Esophagus squamous epithelium (tissue), 5 donors: ENCODE data around the gene FREM1. TPM values are rescaled to one million over a fixed set of nuclear protein-coding genes. Genes with fewer than 3 reads are reported as not detected.

Experiments
- DNase-seq: peaks from one replicate; lab custom pipeline; 2025; lab: John Stamatoyannopoulos, UW
- H3K27ac ChIP-seq, 4 donors: fragments of 200-600 bp; sonication (generic); one replicate each; pipeline ENCODE4 v1.5.1; 2016 to 2019; ENCODE audit warnings: mild to moderate bottlenecking in 1 of 4
- H3K27me3 ChIP-seq, 4 donors: fragments of 200-600 bp; sonication (generic); 1 replicate in 3 of 4; 2 replicates in 1 of 4; pipeline versions ENCODE4 v1.5.1 to v1.6.0; 2017 to 2021; ENCODE audit warnings: antibody characterized with exemption in 1 of 4
- H3K36me3 ChIP-seq, 3 donors: fragments of 200-600 bp; sonication (generic); one replicate each; pipeline ENCODE4 v1.5.1; 2016 to 2019
- H3K4me1 ChIP-seq, 3 donors: fragments of 200-600 bp; sonication (generic); one replicate each; pipeline ENCODE4 v1.5.1; 2017 to 2019
- H3K4me3 ChIP-seq, 4 donors: fragments of 200-600 bp; sonication (generic); 1 replicate in 3 of 4; 2 replicates in 1 of 4; pipeline ENCODE4 v1.5.1; 2016 to 2019; ENCODE audit warnings: mild to moderate bottlenecking in 2 of 4, moderate library complexity in 1 of 4
- H3K9me3 ChIP-seq, 3 donors: fragments of 200-600 bp; sonication (generic); one replicate each; pipeline ENCODE4 v1.5.1; 2016 to 2019
- CTCF ChIP-seq, 6 experiments: fragments of 450-650 bp in 4 of 6; fragments of 200-600 bp in 2 of 6; sonication (generic) in 2 of 6; IDR thresholded peaks; one replicate each; pipeline ENCODE4 v1.5.1; 2016 to 2019; ENCODE audit warnings: antibody characterized with exemption in 6 of 6, mild to moderate bottlenecking in 4 of 6, moderate library complexity in 4 of 6
- POLR2A ChIP-seq, 4 donors: fragments of 450-650 bp; IDR thresholded peaks; one replicate each; pipeline ENCODE4 v1.6.1; 2017; ENCODE audit warnings: antibody characterized with exemption in 4 of 4, mild to moderate bottlenecking in 4 of 4, moderate library complexity in 3 of 4
- WGBS, 2 donors: methylation state at CpG; one replicate each; pipeline ENCODE4 v1.1.5; 2018; 5-methylcytosine and 5-hydroxymethylcytosine counted together
- intact Hi-C: fragments of 100-400 bp; cut with DNase I; formaldehyde crosslinking; loops from one replicate; pipeline ENCODE4 v1.15.0; 2022
- total RNA-seq, 4 donors: library from RNA; depleted of rRNA; stranded (reverse); fragments of >200 nt; gene quantifications; one replicate each; pipeline ENCODE4 v1.1.0, GENCODE V29; 2016
- donor health status: DM: yes; HTN: yes; CAD: no.

FREM1 gene
- total RNA-seq, 4 donors from 2014 or later: 0.09 to 0.95 (median 0.23) TPM; not detected in 1

- intact Hi-C loops: no loop called here
- Histone ChIP-seq H3K9me3 (no peaks in the 10 kb centered on the region), H3K27me3 (no peaks in the 10 kb centered on the region), H3K36me3 (no peaks in the 10 kb centered on the region), H3K4me1 (no peaks in the 10 kb centered on the region), H3K27ac (no peak overlapping the region), H3K4me3 (no peak overlapping the region)
- TF ChIP-seq CTCF (IDR thresholded peaks at IDR 0.05): no peak
- no peak for TF ChIP-seq POLR2A (IDR thresholded peaks at IDR 0.05)
- DNase-seq: no peak
- WGBS, 2 donors: 79 to 88% methylated on average over 1 of the region's 1 CpG
These were observed 25.7 kb upstream of the FREM1 start for GRCh38 chr9:14935964-14936363.

GRCh38 chr9:14935106-14935751, 25.0 kb upstream of the FREM1 start:
- WGBS, 2 donors: 73 to 86% methylated on average over 4 of the region's 4 CpGs
- no peak for DNase-seq
- H3K36me3 ChIP-seq: no peaks in the 10 kb centered on the region
- no peak overlapping the region for H3K4me3 ChIP-seq
- no peaks in the 10 kb centered on the region for H3K9me3 ChIP-seq
- no peak for TF ChIP-seq POLR2A (IDR thresholded peaks at IDR 0.05)
- TF ChIP-seq CTCF (IDR thresholded peaks at IDR 0.05): no peak
- no peaks in the 10 kb centered on the region for H3K4me1 ChIP-seq
- no peaks in the 10 kb centered on the region for H3K27me3 ChIP-seq
- intact Hi-C loops: no loop called here
- no peak overlapping the region for H3K27ac ChIP-seq

GRCh38 chr9:14932641-14933040, 22.4 kb upstream of the FREM1 start:
- 31 to 41% methylated on average over 2 of the region's 2 CpGs for WGBS, 2 donors
- DNase-seq: no peak
- intact Hi-C loops: no loop called here
- TF ChIP-seq CTCF (IDR thresholded peaks at IDR 0.05) (no peak), POLR2A (IDR thresholded peaks at IDR 0.05) (no peak)
- Histone ChIP-seq H3K4me1 (no peaks in the 10 kb centered on the region), H3K36me3 (no peaks in the 10 kb centered on the region), H3K27ac (no peak overlapping the region), H3K27me3 (no peaks in the 10 kb centered on the region), H3K4me3 (no peak overlapping the region), H3K9me3 (no peaks in the 10 kb centered on the region)

- no peaks in the 10 kb centered on the region for H3K36me3 ChIP-seq
- H3K4me1 ChIP-seq: no peaks in the 10 kb centered on the region
- DNase-seq: no peak
- H3K27ac ChIP-seq: no peak overlapping the region
- no peaks in the 10 kb centered on the region for H3K9me3 ChIP-seq
- TF ChIP-seq POLR2A (IDR thresholded peaks at IDR 0.05) (no peak), CTCF (IDR thresholded peaks at IDR 0.05) (no peak)
- H3K27me3 ChIP-seq: no peaks in the 10 kb centered on the region
- intact Hi-C loops: no loop called here
- H3K4me3 ChIP-seq: no peak overlapping the region
These were observed 22.0 kb upstream of the FREM1 start for GRCh38 chr9:14932231-14932630.

- H3K36me3 ChIP-seq: no peaks in the 10 kb centered on the region
- no peaks in the 10 kb centered on the region for H3K9me3 ChIP-seq
- H3K4me1 ChIP-seq: no peaks in the 10 kb centered on the region
- DNase-seq: no peak
- 24 to 34% methylated on average over 3 of the region's 3 CpGs for WGBS, 2 donors
- H3K27me3 ChIP-seq: no peaks in the 10 kb centered on the region
- no peak overlapping the region for H3K4me3 ChIP-seq
- H3K27ac ChIP-seq: no peak overlapping the region
- intact Hi-C loops: no loop called here
- TF ChIP-seq CTCF (IDR thresholded peaks at IDR 0.05): no peak
- no peak for TF ChIP-seq POLR2A (IDR thresholded peaks at IDR 0.05)
These were observed 16.9 kb upstream of the FREM1 start for GRCh38 chr9:14926941-14927624.
